GM20000 (cell line): Measurements from ENCODE around the gene RBBP8.

ENCODE experiments used
- DNase-seq: peaks from one replicate; pipeline ENCODE4 v3.0.0; 2012; ENCODE audit warnings: low spot score
- TF ChIP-seq, protein P1 (sequence below): IDR thresholded peaks from 2 replicates; pipeline ENCODE4 v1.5.1; 2012; ENCODE audit warnings: mild to moderate bottlenecking, control low read depth; ENCODE audit errors: extremely low read depth, missing control alignments

The RBBP8 gene

DNA sequence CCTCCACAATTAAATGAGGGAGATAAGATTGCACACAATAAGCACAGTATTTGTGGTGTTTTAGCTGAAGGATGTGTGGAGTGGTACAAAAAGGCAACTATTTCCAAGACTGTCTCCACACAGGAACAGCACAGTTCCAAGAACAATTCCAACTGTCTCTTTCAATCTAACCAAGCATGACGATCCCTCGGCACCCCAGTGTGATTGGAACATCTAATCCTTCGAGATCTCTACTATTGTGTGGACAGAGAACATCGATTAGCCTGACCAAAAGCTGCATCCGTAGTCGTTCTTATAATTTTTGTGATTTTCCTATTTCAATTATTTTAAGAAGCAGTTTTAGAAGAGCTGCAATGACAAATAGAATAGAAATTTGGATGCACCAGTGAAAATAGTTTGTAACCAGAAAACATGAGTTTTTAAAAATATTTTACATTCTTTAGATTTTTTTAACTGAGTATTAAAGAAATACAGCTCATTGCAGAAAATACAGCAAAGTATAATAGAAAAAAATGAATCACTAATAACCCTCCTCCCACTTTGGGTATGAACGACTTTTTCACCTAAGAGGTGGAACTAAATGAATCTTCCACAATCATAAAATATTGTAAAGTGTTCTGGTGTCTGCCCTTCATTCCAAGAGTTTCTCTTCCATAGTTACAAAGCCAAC lies 125.8 kb downstream of the RBBP8 start:
- TF ChIP-seq, protein P1, sequence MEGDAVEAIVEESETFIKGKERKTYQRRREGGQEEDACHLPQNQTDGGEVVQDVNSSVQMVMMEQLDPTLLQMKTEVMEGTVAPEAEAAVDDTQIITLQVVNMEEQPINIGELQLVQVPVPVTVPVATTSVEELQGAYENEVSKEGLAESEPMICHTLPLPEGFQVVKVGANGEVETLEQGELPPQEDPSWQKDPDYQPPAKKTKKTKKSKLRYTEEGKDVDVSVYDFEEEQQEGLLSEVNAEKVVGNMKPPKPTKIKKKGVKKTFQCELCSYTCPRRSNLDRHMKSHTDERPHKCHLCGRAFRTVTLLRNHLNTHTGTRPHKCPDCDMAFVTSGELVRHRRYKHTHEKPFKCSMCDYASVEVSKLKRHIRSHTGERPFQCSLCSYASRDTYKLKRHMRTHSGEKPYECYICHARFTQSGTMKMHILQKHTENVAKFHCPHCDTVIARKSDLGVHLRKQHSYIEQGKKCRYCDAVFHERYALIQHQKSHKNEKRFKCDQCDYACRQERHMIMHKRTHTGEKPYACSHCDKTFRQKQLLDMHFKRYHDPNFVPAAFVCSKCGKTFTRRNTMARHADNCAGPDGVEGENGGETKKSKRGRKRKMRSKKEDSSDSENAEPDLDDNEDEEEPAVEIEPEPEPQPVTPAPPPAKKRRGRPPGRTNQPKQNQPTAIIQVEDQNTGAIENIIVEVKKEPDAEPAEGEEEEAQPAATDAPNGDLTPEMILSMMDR = no peak
- DNase-seq = no peak

DNA sequence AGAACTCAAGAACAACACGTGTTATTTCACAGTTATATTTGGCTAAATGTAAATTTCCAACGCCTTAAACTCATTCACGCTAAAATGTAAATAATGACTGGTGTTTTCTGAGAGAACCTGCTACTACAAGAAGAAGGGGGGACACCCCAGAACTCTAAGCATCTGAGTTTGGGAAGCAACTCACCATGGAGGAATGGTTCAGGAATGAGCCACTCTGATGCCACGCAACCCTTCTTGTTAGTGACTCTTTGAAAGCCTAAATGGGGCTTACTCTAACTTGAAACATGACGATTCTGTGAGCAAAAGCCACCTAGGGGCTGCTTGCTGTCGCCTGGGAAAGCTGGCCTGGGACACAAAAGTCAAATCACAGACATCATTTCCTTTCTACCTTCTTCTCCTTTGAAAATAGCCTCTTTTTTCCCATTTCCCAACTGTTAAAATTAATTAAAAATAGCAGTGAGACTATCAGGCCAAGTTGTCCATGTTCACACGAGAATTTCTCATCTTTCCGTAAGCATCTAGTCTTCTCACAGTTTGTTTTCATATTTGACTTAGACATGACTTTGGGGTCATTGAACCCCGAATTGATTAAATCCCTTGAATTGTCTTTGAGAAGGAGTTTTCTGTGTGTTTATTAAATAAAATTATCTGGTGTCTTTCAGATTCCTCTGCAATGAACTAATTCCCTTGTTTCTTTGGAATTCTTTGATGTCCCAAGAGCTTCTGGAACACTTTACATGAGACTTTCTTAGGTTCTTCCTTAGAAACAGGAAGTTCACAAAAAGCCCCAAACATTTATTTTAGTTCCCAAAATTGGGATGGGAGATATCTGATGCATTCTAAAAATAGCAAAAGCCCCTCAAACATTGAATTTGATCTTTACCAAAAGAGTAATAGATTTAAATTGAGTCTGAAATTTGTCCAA lies 126.7 kb downstream of the RBBP8 start:
- no peak for DNase-seq
- TF ChIP-seq, protein P1 = no peak

DNA sequence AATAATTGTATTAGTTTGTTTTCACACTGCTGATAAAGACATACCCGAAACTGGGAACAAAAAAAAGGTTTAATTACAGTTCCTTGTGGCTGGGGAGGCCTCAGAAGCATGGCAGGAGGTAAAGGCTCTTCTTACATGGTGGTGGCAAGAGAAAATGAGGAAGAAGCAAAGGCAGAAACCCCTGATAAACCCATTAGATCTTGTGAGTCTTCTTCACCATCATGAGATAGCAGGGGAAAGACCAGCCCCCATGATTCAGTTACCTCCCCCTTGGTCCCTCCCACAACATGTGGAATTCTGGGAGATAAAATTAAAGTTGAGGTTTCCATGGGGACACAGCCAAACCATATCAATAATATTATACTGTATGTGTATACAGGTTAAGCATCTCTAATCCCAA lies 128.9 kb downstream of the RBBP8 start:
- no peak for DNase-seq
- TF ChIP-seq, protein P1 = no peak

DNA sequence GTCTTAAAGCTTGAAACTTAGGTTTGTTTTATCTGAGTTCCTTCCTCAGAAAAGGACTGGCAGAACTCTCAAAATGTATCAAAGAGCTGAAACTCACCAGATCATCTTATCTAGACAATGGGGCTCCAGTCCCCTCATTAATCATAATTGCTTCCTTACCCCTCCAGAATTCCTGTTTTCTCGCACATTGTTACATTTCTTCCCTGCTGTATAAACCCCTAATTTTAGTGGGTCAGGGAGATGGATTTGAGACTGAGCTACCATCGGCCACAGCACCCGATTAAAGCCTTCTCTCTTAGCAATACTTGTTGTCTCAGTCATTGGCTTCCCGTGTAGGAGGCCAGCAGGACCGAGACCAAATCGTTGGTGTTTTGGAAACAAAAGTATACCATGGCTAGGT lies 130.4 kb downstream of the RBBP8 start:
- TF ChIP-seq, protein P1 = no peak

DNA sequence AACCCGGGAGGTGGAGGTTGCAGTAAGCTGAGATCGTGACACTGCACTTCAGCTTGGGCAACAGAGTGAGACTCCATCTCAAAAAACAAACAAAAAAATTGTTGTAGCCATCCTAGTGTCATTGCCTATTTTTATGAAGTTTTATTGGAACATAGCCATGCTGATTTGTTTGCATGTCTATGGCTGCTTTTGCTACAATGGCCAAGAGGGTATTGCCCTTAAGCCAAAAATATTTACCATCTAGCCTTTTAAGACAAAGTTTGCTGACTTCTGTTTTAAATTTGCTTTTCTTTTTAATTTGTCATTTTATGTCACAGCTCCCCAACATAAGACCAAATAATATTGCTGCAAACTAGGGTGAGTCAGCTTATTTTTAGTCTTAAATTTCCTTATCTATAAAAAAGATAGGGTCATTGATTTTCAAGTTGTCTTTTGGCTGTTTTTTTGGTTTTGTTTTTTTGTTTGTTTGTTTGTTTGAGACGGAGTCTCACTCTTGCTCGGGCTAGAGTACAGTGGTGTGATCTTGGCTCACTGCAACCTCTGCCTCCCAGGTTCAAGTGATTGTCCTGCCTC lies 132.2 kb downstream of the RBBP8 start:
- TF ChIP-seq, protein P1 = no peak
- no peak for DNase-seq

More for the DNA sequence above, 130.4 kb downstream of the RBBP8 start:
- DNase-seq = no peak

DNA sequence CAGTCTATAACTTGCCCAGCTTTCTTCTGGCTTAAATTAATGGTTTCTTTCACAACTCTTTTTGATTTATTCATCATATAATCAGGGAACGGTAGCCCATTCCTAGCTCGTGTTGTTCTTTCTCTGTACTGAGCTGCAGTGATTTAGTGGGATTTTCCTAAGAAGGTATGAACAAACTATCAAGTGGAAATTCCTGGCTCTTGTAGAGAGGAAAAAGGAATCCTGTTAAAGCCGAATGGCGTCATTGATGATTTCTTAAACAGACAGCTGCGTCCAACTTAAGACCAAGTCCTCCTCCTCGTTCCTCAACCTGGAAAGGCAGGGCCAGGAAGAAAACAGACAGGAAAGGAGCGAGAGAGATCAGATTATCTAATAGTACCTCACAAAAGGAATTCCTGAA lies 132.9 kb downstream of the RBBP8 start:
- no peak for DNase-seq
- TF ChIP-seq, protein P1 = no peak

DNA sequence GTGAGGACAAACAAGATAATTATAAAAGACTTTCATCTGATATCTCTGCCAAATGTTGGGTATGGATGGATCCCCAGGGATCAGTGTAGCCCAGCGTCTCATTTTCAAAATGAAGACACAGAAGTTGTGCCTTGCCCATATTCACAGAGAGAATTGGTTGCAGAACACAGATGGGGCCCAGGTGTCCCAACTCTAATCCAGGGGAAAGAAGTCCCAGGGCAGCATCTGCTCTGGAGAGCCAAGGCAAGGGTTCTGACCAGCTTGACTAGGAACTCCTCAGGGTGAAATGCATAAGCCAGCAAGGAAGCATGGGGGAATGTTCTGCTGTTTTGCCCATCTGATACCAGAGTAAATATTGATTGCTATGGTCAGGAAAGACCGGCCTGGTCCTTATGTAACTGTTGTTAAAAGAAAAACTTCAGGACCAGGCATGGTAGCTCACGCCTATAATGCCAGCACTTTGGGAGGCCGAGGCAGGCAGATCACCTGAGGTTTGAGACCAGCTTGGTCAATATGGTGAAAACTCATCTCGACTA lies 133.4 kb downstream of the RBBP8 start:
- TF ChIP-seq, protein P1 = no peak
- DNase-seq = no peak
